Stomach smooth muscle (tissue), 2 donors: ENCODE measurements around the gene YIF1B.
"Not testable (repeated sequence)": the region's sequence is repeated elsewhere in the genome, so short reads cannot be mapped to it uniquely, and the experiment has no call there.

ENCODE experiments used
- H3K27ac ChIP-seq: one replicate; pipeline ENCODE4 v1.7.0; 2013; ENCODE audit warnings: mild to moderate bottlenecking, low read length, inconsistent platforms
- H3K27me3 ChIP-seq, 2 donors: one replicate each; pipeline ENCODE4 v1.7.0; 2013; ENCODE audit warnings: low read length in 2 of 2; ENCODE audit not compliant: insufficient read depth in 2 of 2, control insufficient read depth in 1 of 2
- H3K36me3 ChIP-seq, 2 donors: one replicate each; pipeline ENCODE4 v1.7.0; 2013; ENCODE audit warnings: low read length in 2 of 2; ENCODE audit not compliant: control insufficient read depth in 2 of 2, insufficient read depth in 2 of 2
- H3K4me1 ChIP-seq: one replicate; pipeline ENCODE4 v1.7.0; 2013; ENCODE audit warnings: low read length; ENCODE audit not compliant: control insufficient read depth, insufficient read depth
- H3K4me3 ChIP-seq, 2 donors: one replicate each; pipeline ENCODE4 v1.7.0; 2013; ENCODE audit warnings: low read length in 2 of 2
- H3K9ac ChIP-seq, 2 donors: one replicate each; pipeline ENCODE4 v1.7.0; 2013; ENCODE audit warnings: low read length in 2 of 2, mild to moderate bottlenecking in 1 of 2
- H3K9me3 ChIP-seq, 2 donors: one replicate each; pipeline ENCODE4 v1.7.0; 2013; ENCODE audit warnings: low read length in 2 of 2; ENCODE audit not compliant: control insufficient read depth in 2 of 2
- donor health status: healthy.
- donor health status: Pancreatic carcinoma.

Gene YIF1B

DNA sequence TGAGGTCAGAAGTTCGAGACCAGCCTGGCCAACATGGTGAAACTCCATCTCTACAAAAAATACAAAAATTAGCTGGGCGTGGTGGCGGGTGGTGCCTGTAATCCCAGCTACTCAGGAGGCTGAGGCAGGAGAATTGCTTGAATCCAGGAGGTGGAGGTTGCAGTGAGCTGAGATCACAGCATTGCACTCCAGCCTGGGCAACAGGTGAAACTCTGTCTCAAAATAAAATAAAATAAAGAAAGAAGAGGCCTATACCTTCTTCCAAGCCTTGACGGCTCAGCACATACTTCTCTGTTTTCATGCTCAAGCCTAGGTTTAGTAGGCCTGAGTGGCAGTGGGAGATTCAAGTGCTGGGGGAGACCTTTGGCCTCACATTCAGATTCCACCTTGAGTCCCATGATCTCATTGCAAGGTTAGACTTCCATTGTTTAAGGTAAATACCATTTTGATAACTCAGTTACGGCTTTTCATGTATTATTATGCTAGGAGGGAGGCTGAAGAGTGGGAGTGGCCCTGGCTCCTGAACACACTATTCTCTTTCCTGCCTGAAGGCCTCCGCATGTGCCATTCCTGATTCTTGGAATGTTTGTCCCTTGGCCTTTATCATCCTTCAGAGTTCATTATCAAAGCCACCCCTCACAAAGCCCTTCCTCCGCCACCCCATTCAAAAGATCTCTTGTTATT lies 53.0 kb downstream of the YIF1B start:
- H3K36me3 ChIP-seq, result no peaks in the 10 kb centered on the region
- H3K27ac ChIP-seq, result no peak overlapping the region
- peaks cover 7 to 19% of the 10 kb centered on the region in 2 donors for H3K27me3 ChIP-seq

DNA sequence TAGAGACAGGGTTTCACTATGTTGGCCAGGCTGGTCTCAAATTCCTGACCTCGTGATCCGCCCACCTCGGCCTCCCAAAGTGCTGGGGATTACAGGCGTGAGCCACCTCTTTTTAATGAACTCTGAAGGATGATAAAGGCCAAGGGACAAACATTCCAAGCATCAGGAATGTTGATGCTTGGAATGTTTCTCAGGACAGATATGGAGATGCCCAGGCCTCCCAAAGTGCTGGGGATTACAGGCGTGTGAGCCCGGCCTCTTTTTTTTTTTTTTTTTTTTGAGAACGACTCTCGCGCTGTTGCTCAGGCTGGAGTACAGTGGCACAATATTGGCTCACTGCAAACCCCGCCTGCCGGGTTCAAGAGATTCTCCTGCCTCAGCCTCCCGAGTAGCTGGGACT lies 53.8 kb downstream of the YIF1B start:
- peaks cover 15% of the 10 kb centered on the region for H3K4me1 ChIP-seq

More for the DNA sequence above, 53.0 kb downstream of the YIF1B start:
- peaks cover 15% of the 10 kb centered on the region for H3K4me1 ChIP-seq
- H3K4me3 ChIP-seq, result no peak overlapping the region
- no peak overlapping the region for H3K9ac ChIP-seq
- H3K9me3 ChIP-seq, result no peaks in the 10 kb centered on the region

GRCh38 chr19:38255383-38256014 lies 60.2 kb downstream of the YIF1B start:
- Histone ChIP-seq H3K27me3 (no peaks in the 10 kb centered on the region), H3K9me3 (no peaks in the 10 kb centered on the region), H3K4me1 (peaks cover 42% of the 10 kb centered on the region), H3K4me3 (peak overlapping the region; percentile 80 to 86), H3K27ac (peak overlapping the region; percentile 100), H3K9ac (peak overlapping the region; percentile 79 to 100), H3K36me3 (peaks cover 0 to 4% of the 10 kb centered on the region in 2 donors)

More for the DNA sequence above, 53.8 kb downstream of the YIF1B start:
- not testable (repeated sequence) for H3K36me3 ChIP-seq, H3K9ac ChIP-seq, H3K9me3 ChIP-seq, H3K4me3 ChIP-seq, H3K27ac ChIP-seq
- peaks cover 7 to 19% of the 10 kb centered on the region in 2 donors for H3K27me3 ChIP-seq

GRCh38 chr19:38253788-38254187 lies 62.0 kb downstream of the YIF1B start:
- peak overlapping the region; percentile 98 to 100 for H3K9ac ChIP-seq
- no peaks in the 10 kb centered on the region for H3K9me3 ChIP-seq
- no peaks in the 10 kb centered on the region for H3K27me3 ChIP-seq
- H3K27ac ChIP-seq, result peak overlapping the region; percentile 100
- peaks cover 0 to 4% of the 10 kb centered on the region in 2 donors for H3K36me3 ChIP-seq
- peaks cover 44% of the 10 kb centered on the region for H3K4me1 ChIP-seq
- peak overlapping the region; percentile 84 to 98 for H3K4me3 ChIP-seq
